ENCODE measurements around the gene TRAF4.
"Not testable (repeated sequence)": the region's sequence is repeated elsewhere in the genome, so short reads cannot be mapped to it uniquely, and the experiment has no call there.

TRAF4 gene

GRCh38 chr17:28716740-28717577 is 26.9 kb upstream of the TRAF4 start:
- no peak for DNase-seq

DNA sequence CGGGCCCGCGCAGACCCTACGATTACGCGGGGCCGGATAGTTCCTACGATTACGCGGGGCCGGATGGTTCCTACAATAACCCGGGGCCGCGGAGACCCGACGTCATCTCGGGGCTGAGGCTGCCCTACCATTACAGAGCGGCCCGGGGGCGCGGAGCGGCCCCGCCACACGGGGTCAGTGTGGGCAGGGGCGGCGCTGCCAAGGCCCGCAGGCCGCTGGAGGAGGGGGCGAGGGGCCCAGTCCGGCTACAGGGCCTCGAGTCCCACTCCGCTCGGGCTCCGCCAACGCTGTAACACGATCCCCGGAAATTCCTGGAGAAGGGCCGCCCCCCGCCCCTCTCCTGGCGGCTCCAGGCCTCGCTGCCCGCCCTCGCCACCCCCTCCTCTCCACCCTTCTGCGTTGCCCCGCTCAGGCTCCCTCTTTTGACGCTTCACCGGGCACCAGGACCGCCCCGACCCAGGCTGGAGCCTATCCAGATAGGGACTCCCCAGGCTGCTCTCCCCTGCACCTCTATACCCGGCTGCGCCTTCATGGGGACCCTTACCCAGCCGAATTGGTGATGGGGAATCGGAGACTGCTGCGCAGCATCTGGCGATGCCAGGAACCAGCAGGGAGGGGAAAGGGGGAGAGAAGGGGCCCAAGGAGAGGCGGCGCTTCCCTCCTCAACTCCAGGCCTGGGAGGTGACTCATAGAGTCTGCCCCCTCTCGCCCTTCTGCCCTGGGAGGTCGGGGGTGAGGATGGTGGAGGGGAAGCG is 26.1 kb upstream of the TRAF4 start, which contains the start of gene RAB34:
Gene RAB34 (minus strand): TSS at position 291 of the 755 bp plus-strand sequence. CDS start 602 bp downstream, outside the sequence.
- no peak for DNase-seq

DNA sequence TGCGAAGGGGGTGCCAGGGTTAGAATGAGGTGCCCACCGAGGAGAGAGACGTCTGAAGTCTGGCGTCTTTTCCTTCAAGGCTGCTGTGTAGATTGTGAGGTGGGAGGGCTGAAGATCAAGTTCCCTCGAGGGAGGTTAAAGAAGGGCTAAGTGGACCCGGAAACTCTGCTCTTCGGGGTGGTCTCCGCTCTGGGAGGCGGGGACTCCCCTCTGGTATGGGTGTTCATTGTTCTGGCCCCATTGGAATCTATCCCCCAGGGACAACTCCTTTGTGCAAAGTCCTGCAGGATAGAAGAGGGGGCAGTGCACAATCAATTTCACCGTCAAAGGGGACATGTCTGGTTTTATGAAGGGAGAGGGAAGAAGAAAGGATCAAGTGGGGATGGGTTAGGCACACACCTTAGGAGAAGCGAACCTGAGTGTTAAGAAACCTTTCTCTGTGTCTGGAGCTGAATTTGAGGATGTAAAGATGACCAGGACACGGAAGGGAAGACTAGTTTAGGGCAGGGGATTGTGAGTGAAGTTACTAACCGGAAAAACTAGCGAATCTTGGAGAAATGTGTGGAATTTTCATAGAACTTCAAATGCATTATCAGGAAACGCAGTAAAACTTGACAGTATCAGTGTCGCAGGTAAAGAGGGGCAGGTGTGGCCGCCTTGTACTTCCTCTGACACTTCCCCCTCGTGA is 25.3 kb upstream of the TRAF4 start:
- no peak for DNase-seq

DNA sequence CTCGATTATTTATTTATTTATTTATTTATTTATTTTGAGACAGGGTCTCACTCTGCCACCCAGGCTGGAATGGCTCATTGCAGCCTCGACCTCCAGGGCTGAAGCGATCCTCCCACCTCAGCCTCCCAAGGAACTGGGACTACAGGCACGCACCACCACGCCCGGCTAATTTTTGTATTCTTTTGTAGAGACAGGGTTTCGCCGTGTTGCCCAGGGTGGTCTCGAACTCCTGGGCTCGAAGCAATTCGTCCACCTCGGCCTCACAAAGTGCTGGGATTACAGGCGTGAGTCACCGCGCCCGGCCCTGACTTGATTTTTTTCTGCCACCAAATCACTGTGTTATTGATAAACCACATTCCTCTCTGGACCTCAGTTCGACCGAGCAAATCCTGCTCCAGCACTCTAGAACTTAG is 24.8 kb upstream of the TRAF4 start:
- DNase-seq = no peak

DNA sequence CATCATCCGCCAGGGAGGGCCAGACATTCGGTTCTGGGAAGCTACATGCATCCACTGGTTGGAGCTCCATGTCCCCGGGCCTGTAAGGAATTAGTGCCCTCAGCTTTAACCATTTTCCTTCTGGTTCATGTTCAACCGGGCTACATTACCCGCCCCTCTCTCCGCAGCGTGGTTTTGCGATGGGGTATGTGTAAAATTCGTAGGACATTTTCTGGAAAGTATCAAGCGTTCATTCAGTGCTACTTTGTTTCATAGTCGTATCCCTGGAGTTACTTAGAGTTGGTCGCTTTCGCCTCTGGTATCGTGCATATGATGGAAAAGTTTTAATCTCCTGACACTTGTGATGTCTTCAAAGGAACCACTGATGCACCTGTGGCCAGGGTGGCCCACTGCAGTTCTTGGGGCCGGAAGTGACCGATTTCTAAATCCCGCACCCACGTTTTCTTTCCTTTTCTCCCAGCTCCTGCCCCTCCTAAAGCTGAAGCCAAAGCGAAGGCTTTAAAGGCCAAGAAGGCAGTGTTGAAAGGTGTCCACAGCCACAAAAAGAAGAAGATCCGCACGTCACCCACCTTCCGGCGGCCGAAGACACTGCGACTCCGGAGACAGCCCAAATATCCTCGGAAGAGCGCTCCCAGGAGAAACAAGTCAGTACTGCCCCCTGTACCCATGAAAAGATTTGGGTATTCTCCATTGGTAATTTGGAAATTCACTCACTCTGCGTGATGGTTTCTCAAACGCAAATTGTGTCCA is 23.4 kb upstream of the TRAF4 start:
- DNase-seq = no peak

DNA sequence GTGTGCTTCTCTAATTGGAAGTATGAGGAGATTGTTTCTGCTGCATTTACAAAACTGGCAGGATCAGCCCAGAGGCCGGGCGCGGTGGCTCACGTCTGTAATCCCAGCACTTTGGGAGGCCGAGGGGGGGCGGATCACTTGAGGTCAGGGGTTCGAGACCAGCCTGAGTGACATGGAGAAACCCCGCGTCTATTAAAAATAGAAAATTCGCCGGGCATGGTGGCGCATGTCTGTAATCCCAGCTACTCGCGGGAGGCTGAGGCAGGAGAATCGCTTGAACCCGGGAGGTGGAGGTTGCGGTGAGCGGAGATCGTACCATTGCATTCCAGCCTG is 22.8 kb upstream of the TRAF4 start:
- DNase-seq = peak; percentile 71

DNA sequence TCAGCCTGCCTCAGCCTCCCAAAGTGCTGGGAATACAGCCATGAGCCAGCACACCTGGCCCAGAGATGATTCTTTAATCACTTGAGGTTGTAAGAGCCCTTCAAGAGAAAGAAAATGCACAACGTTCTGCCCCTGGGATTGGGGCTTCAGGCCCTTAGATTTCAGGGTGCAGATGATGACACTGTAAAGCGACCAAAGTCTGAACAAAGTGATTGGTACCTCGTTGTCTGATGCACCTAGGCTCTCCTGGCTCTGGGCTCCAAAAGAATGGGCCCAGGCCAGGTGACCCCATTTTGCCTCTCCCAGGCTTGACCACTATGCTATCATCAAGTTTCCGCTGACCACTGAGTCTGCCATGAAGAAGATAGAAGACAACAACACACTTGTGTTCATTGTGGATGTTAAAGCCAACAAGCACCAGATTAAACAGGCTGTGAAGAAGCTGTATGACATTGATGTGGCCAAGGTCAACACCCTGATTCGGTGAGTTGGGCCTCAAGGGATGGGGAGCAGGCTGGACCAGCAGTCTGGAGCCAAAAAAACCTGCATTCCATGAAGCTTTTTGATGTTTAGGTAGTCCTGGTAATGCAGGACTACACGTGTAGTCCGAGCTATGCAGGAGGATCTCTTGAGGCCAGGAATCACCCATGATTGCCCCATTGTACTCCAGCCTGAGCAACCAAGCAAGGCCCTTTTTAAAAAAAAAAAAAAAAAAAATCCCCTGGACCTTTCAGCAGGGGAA is 21.2 kb upstream of the TRAF4 start:
- DNase-seq = no peak

GRCh38 chr17:28723159-28723835 is 20.5 kb upstream of the TRAF4 start:
- no peak for DNase-seq

DNA sequence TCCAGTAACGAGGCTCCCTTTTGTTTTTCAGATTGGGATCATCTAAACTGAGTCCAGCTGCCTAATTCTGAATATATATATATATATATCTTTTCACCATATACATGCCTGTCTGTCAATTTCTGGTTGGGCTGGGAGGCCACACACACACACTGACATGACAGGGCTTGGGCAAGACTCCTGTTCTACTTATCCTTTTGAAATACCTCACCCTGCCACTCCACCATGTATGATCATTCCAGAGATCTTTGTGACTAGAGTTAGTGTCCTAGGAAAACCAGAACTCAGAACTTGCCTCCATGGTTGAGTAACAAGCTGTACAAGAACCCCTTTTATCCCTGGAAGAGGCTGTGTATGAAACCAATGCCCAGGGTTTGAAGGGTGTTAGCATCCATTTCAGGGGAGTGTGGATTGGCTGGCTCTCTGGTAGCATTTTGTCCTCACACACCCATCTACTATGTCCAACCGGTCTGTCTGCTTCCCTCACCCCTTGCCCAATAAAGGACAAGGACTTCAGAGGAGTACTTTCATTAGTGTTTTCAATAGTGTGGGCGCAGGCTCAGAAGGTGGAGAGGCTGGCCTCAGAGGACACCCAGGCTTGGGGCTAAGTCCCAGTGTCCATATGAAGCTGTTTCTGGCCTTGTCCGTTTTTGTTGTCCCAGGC is 19.8 kb upstream of the TRAF4 start:
- DNase-seq = not testable (repeated sequence)

- DNase-seq = peak; percentile 73
Measured at GRCh38 chr17:28724500-28725165, 19.2 kb upstream of the TRAF4 start.

- DNase-seq = no peak
Measured at GRCh38 chr17:28725166-28725659, 18.6 kb upstream of the TRAF4 start.

DNA sequence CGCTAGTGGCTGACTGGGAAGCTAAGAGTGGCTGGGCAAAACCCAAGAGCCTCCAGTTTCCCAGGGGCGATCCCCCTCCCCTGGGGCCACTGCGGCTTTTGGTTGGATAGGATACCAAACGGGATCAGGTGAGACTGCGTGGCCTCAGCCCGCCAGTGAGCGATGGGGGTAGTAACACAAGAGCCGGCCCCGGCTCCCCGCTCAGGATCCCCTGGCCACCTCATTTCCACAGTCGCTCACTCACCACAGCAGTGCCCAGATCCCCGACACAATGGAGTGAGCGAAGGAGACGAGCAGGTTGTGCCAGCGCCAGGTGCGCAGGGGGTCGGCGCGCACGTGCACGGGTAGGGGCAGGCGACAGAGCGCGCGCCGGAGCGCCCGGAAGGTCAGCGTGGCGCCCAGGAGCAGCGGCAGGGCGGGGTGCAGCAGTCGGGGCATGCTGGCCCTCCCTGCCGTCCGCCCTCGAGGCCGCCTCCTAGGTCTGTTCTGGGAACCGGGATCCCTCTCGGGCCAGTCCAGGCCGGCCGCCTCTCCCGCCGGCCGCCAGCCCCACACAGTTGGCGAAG is 18.1 kb upstream of the TRAF4 start:
- DNase-seq = peak; percentile 94

DNA sequence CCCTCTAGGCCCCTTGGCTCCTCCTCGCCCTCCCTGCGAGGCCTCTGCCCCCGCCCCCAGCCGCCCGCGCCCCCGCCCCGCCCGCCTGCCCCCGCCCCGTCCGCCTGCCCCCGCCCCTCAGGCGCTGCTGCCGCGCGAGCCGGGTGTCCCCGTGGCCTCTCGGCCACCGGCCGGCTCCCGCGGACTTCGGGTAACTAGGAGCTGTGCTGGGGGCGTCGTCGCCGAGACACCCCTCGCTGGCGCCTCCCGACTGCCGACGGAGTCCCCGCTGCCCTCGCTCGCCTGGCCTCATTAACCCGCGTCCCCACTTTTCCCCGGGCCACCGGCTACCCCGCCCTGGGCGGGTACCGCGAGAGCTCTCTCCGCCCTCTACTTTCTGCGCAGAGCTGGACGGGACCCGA is 17.6 kb upstream of the TRAF4 start, which contains the start of gene TLCD1:
Gene TLCD1 (minus strand): TSS at position 8 of the 401 bp plus-strand sequence. CDS start 136 bp downstream, outside the sequence.
- DNase-seq = no peak

- peak; percentile 98 for DNase-seq
Measured at GRCh38 chr17:28726627-28727491, 17.0 kb upstream of the TRAF4 start.

- DNase-seq = peak; percentile 100
Measured at GRCh38 chr17:28728364-28729200, 15.2 kb upstream of the TRAF4 start, which contains the start of gene NEK8. Gene NEK8 (plus strand): TSS chr17:28728788. CDS start chr17:28728814, 26 bp downstream.

DNA sequence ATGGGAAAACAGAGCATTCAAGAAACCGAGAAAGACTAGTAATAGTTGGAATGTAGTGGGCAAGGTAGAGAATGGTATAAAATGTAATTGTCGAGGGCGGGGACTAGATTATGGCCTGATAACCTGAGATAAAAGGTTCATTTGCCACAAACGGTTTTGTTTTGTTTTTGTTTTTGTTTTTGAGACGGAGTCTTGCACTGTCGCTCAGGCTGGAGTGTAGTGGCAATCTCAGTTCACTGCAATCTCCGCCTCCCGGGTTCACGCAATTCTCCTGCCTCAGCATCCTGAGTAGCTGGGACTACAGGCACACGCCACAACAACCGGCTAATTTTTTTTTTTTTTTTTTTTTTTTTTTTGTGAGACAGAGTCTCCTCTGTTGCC is 13.9 kb upstream of the TRAF4 start:
- DNase-seq = no peak

- no peak for DNase-seq
Measured at GRCh38 chr17:28733346-28733745, 10.5 kb upstream of the TRAF4 start.
